SU-DHL-6 (cell line): ENCODE results near the gene COQ9.

Experiments
- CTCF ChIP-seq: fragments of 200-600 bp; sonication (generic); IDR thresholded peaks from one replicate; pipeline ENCODE4 v1.5.1; 2017; ENCODE audit warnings: antibody characterized with exemption, mild to moderate bottlenecking, low read length, moderate library complexity; ENCODE audit not compliant: insufficient read depth, poor library complexity, severe bottlenecking
- EZH2phosphoT487 ChIP-seq: fragments of 200-600 bp; sonication (generic), shearing (Covaris generic); conservative IDR thresholded peaks from 2 replicates; pipeline ENCODE4 v1.6.1; 2018; ENCODE audit warnings: mild to moderate bottlenecking, antibody characterized with exemption, low read length, moderate library complexity, mixed read lengths

GRCh38 chr16:57469046-57469445, 21.8 kb downstream of the COQ9 start:
- TF ChIP-seq CTCF = no peak
- no peak for TF ChIP-seq EZH2phosphoT487
